Fibroblast of skin of left biceps (primary cell): Measurements from ENCODE around the gene NDRG3.

Experiments
- DNase-seq, 2 experiments: peaks; one replicate each; pipeline ENCODE4 v3.0.0-alpha.2; 2013; ENCODE audit warnings: low read depth in 2 of 2

The NDRG3 gene

DNA sequence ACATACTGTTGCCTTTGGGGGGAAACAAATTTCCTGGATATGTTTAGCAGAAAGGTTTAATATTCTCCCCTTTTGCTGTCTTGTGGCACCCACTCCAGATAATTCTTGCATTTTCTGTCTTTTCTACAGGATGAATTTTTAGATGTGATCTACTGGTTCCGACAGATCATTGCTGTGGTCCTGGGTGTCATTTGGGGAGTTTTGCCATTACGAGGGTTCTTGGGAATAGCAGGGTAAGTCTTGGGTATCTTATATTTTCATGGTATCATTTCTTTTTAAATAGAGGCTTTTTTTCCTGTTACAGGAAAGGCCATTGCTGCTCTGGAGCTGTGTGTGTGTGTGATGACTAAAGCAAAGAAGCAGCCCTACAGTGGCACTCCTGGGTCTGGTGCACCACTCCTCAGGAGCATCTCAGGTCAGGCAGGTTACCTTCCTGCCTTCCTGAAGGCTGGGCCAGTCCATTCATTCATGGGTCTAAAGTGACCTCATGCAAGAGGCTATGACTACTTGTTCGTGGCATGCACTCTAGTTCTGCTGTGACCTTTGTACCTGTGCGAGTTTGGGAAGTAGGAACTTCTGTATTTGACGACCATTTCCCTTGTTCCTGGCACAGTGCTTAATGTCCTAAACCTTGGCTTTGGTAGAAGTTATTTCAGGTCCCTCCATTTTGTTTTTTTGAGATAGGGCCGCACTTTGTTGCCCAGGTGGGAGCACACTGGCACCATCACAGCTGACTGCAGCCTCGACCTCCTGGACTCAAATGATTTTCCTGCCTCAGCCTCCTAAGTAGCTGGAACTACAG is 138.1 kb downstream of the NDRG3 start:
- no peak for DNase-seq

DNA sequence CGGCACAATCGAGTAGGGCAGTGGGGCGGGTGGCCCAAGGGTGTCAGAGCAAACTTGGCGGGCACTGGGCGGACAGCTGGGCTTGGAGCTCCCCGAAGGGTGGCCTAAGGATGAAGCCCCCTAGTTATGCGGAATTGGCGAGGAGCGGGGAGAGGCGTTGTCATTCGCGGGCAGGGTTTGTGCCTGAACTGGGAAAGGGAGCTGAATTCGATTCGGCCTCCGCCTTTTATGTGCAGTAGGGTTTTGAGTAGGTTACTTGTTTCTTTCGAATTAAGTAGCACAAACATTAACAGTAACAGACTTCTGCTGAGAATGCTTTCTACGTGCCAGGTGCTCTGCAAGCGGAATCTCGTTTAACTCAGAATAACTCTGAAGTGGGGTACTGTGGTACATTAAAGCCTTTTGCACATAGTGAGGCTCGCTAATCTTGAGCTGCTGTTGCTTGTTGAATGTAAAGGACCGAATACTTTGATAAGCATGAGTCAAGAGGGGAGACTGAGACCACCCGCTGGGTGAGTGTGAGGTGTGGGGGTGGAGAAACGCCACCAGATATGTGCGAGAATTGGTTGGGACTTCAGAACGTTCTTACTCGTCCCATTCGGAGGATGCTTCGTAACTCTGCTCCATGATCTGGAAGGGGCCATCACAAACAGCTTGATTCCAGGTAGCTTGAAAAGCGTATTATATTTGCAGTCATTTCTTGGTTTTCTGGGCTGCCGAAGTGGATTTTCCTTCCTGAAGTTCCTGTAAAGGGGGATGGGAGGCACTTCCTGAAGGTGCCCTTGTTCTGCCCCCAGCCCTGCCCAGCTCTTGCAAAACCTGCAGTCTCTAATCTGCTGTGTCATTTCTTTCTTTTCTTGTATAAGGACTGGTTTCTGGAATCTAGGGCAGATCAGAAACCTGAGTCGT is 139.5 kb downstream of the NDRG3 start:
- no peak for DNase-seq

DNA sequence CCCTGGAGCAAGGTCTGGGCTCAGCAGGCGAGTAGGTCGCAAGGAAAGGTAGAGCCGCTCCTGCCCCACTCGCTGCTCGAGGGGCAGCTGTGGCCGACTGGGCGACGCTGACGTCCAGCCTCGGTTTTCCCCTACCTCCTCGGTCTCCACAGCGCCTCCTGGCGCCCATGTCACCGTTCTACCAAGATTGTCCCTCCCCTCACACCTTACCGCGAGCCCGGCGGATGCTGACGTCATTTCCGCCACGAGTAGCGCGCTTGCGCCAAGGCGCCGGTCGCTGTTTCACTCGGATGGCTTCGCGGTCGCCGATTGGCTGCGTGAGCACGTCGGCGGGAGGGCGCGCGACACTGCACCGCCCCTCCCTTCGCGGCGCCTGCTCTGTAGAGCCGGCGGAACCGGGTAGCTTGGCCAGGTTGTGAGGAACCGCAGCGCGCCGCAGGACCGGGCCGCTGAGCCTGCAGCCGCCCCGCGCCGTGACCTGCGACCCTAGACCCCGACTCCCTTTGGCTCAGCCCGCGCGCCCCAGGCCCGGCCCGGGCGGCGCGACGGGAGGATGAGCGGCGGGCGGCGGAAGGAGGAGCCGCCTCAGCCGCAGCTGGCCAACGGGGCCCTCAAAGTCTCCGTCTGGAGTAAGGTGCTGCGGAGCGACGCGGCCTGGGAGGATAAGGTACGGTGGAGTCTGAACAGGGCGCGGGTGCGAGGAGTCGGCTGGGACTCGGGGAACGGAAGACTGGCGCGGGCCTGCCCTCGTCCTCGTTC is 140.3 kb downstream of the NDRG3 start, which contains the start of gene RAB5IF:
TSS of gene RAB5IF (plus strand) at position 381 of the 759 bp plus-strand sequence. CDS start at position 554, 173 bp downstream.
- peak; percentile 94 to 95 for DNase-seq

DNA sequence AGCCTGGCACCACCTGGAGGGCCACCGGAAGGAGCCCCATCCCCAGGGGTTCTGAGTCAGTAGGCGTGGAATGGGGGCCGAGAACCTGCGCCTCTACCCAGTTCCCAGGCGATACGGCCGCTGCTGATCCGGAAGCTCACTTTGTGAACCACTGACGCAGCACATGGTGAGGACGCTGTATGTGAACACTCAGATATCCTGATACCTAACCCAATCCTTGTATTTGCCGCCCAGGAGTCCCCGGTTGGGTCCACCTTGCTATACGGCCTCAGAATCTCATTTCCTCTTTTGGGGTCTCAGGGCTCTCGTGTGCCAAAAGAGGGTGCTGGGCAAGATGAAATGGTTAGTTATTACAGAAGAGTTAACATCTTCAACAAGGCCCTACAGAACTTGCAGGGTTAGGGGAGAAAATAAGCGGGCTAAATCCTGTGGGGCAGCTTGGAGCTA is 140.9 kb downstream of the NDRG3 start:
- DNase-seq, result no peak
